Kidney epithelial cell (primary cell): ENCODE data around the gene AMER3. TPM values are rescaled to one million over a fixed set of nuclear protein-coding genes. Genes with fewer than 3 reads are reported as not detected.

Source experiments
- DNase-seq: peaks from one replicate; pipeline ENCODE4 v3.0.0-alpha.2; 2010; ENCODE audit warnings: low read depth
- H3K27me3 ChIP-seq: 2 replicates; pipeline ENCODE4 v1.6.0; 2011; ENCODE audit warnings: low read length; ENCODE audit not compliant: control insufficient read depth, insufficient read depth
- H3K36me3 ChIP-seq: 2 replicates; pipeline ENCODE4 v1.5.1; 2011; ENCODE audit warnings: low read length; ENCODE audit not compliant: control insufficient read depth, insufficient read depth
- H3K4me3 ChIP-seq: 2 replicates; pipeline ENCODE4 v1.5.1; 2011; ENCODE audit warnings: low read depth, mild to moderate bottlenecking, control low read depth, low read length
- CTCF ChIP-seq: IDR thresholded peaks from 2 replicates; pipeline ENCODE4 v1.5.1; 2011; ENCODE audit warnings: mild to moderate bottlenecking, moderate library complexity, low read length, control low read depth, inconsistent platforms; ENCODE audit not compliant: insufficient read depth, poor library complexity, severe bottlenecking
- total RNA-seq: library from RNA; depleted of rRNA; stranded (reverse); fragments of >200 nt; gene quantifications from 2 replicates; pipeline ENCODE4 v1.2.3, GENCODE V29; 2015

Gene AMER3
- total RNA-seq, 1 donor from 2014 or later = not detected

GRCh38 chr2:130735200-130735599, 20.1 kb upstream of the AMER3 start:
- Histone ChIP-seq H3K4me3 (no peak overlapping the region), H3K27me3 (no peaks in the 10 kb centered on the region), H3K36me3 (no peaks in the 10 kb centered on the region)
- no peak for TF ChIP-seq CTCF
- DNase-seq = no peak

GRCh38 chr2:130736487-130736886, 18.9 kb upstream of the AMER3 start:
- no peaks in the 10 kb centered on the region for H3K27me3 ChIP-seq
- TF ChIP-seq CTCF = no peak
- DNase-seq = no peak
- no peaks in the 10 kb centered on the region for H3K36me3 ChIP-seq
- no peak overlapping the region for H3K4me3 ChIP-seq

GRCh38 chr2:130737592-130737991, 17.7 kb upstream of the AMER3 start:
- no peaks in the 10 kb centered on the region for H3K36me3 ChIP-seq
- H3K4me3 ChIP-seq = no peak overlapping the region
- DNase-seq = no peak
- no peak for TF ChIP-seq CTCF
- H3K27me3 ChIP-seq = no peaks in the 10 kb centered on the region

DNA sequence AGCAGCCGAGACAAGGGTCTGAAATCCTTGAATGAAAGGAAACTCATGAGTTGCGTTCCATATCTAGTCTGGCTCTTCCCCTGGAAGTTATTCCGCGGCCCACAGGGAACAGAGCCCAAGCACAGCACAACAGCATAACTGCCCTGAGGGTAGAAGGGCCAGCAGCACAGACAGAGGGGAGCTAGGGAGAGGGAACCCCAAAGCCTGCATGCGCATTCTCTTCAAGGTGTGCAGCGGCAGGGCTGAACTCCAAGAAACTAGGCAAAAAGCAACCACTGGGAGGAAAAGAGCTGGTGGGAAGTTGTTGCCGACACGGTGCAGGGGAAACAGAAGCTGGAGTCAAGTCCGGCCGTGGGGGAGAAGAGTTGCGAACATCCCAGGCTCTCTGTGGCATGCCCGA, 14.7 kb upstream of the AMER3 start:
- TF ChIP-seq CTCF = no peak
- no peaks in the 10 kb centered on the region for H3K36me3 ChIP-seq
- H3K27me3 ChIP-seq = no peaks in the 10 kb centered on the region
- no peak for DNase-seq
- H3K4me3 ChIP-seq = no peak overlapping the region

DNA sequence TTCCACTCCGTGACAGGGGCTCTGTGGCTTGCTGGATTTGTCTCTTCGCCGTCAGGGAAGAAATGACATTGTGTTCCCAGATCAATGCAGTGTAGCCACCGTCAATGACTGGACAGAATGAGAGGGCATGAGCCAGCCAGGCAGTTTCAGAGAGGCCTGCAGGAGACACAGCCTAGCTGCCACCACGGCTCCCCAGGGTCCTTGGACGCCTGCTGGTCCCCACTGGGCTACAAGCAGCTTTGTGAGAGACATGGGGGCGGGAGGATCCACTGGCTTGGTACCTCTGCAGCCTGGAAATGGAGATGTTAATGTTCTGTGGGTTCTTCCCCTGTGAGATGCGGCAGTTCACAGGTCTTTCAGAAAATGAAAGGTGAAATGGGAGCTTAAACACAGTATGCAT, 12.1 kb upstream of the AMER3 start:
- no peak for DNase-seq
- no peaks in the 10 kb centered on the region for H3K36me3 ChIP-seq
- no peak for TF ChIP-seq CTCF
- no peaks in the 10 kb centered on the region for H3K27me3 ChIP-seq
- no peak overlapping the region for H3K4me3 ChIP-seq

DNA sequence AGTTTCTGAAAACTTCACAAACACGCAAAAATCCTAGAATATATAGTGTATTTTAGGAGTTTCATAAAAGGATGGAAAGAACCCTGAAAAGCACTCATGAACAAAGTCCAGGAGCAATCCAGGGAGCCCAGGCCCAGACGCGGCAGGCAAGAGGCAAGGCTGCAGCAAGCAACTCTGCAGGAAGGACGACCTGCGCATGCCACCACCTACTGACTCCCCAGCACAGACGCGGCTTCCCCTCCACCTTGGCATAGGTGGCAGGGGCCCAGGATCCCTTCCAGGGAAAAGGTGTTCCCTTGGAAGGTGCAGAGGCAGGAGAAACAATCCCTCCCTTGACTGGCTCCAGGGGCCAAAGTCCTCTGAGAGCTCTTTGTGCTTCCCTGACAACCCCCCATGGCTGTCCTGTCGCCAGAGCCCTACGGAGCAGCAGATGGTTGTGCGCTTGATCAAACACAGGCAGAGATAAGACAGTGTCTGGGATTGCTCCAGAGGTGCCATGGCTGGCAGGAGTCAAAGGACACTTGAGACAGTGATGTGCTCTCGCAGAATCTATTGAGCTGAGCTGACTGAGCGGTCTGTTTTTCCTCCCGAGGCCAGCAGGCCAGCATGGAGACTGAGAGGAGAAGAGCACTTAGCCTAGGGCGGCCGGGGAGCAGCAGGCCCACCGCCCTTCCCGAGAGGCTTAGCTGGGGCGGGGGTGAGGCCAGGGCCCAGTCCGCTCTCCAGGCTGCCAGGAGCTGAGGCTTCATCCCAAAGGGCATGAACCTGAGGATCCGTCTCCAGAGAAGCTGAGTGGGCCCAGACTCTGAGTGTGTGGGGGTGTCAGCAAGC, 10.8 kb upstream of the AMER3 start:
- no peak for DNase-seq
- H3K36me3 ChIP-seq = no peaks in the 10 kb centered on the region
- no peak for TF ChIP-seq CTCF
- H3K4me3 ChIP-seq = no peak overlapping the region
- no peaks in the 10 kb centered on the region for H3K27me3 ChIP-seq
